Measurements from ENCODE around the gene DYNC1H1. TPM values are rescaled to one million over a fixed set of nuclear protein-coding genes. Genes with fewer than 3 reads are reported as not detected.
"Not testable (repeated sequence)": the region's sequence is repeated elsewhere in the genome, so short reads cannot be mapped to it uniquely, and the experiment has no call there.

The DYNC1H1 gene
- total RNA-seq, 4 donors from 2014 or later: 486 to 737 (median 718) TPM

DNA sequence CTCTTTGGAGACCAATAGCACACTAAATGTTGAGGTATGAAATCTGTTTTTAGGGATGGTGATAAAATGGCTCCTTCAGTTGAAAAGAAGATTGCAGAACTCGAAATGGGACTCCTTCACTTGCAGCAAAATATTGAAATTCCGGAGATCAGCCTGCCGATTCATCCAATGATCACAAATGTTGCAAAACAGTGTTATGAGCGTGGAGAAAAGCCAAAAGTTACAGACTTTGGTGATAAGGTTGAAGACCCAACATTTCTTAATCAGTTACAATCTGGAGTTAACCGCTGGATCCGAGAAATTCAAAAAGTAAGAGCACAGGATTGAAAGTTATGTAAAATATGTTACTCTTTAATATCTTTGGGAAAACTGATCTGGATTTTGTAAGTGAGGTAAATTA lies 15.3 kb downstream of the DYNC1H1 start:
- Histone ChIP-seq H3K4me1 (peaks cover 11 to 14% of the 10 kb centered on the region in 2 donors), H3K27ac (peak overlapping the region; percentile 75 to 88 (median 84)), H3K9me3 (no peaks in the 10 kb centered on the region), H3K4me3 (no peak overlapping the region), H3K27me3 (no peaks in the 10 kb centered on the region), H3K36me3 (peaks cover 0 to 59% of the 10 kb centered on the region in 2 donors)
- intact Hi-C loops (cut with DNase I; ENCODE audit: low total_unique reads): loop anchor here (1.0 kb wide), 1 partner anchor 7 kb away; no protein-coding TSS in a partner anchor
- ATAC-seq (no peak), DNase-seq (no peak)
- in situ Hi-C loops (cut with MboI; ENCODE audit: low sequenced_read_pairs in 4 of 4): no loop called here
- TF ChIP-seq CTCF (IDR thresholded peaks at IDR 0.05 in 4 of 5, conservative IDR thresholded peaks at IDR 0.05 in 1 of 5) (no peak), POLR2A (IDR thresholded peaks at IDR 0.05) (no peak)

GRCh38 chr14:101980251-101980650 lies 15.9 kb downstream of the DYNC1H1 start:
- Histone ChIP-seq H3K27me3 (no peaks in the 10 kb centered on the region), H3K9me3 (no peaks in the 10 kb centered on the region), H3K4me3 (no peak overlapping the region), H3K27ac (peak overlapping the region; percentile 75 to 88 (median 84)), H3K4me1 (peaks cover 11 to 14% of the 10 kb centered on the region in 2 donors), H3K36me3 (peaks cover 0 to 64% of the 10 kb centered on the region in 2 donors)
- intact Hi-C loops (cut with DNase I; ENCODE audit: low total_unique reads) (loop anchor here (1.0 kb wide), 1 partner anchor 8 kb away; no protein-coding TSS in a partner anchor), in situ Hi-C loops (cut with MboI; ENCODE audit: low sequenced_read_pairs in 4 of 4) (no loop called here)
- no peak for DNase-seq
- ATAC-seq: peak in 1 of 2 donors; percentile 24
- TF ChIP-seq CTCF (IDR thresholded peaks at IDR 0.05 in 4 of 5, conservative IDR thresholded peaks at IDR 0.05 in 1 of 5): no peak
- no peak for TF ChIP-seq POLR2A (IDR thresholded peaks at IDR 0.05)

DNA sequence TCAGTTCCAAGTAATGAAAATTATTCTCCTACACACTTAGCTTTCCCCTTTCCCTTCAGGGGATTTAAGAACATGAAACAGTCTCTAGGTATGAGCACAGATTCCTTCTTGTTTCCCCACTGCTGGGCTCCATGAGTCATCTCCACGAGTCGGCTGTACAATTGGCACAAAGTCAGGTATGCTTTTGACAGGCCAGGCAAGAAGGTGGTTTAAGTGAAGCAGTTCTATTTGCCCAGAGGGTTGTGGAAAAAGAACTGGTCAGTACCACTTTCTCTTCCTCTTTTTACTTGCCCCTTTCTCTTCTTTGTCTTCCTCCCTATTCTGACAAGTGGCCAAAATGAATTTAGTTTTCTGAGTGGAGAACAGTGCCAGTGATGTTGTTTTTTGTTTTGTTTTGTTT lies 16.3 kb downstream of the DYNC1H1 start:
- DNase-seq (peak; percentile 87 to 92), ATAC-seq (peak; percentile 100)
- intact Hi-C loops (cut with DNase I; ENCODE audit: low total_unique reads): loop anchor here (1.0 kb wide), 1 partner anchor 8 kb away; no protein-coding TSS in a partner anchor
- peak overlapping the region; percentile 75 to 88 (median 84) for H3K27ac ChIP-seq
- peaks cover 0 to 68% of the 10 kb centered on the region in 2 donors for H3K36me3 ChIP-seq
- H3K9me3 ChIP-seq: no peaks in the 10 kb centered on the region
- no peak overlapping the region for H3K4me3 ChIP-seq
- no peak for TF ChIP-seq CTCF (IDR thresholded peaks at IDR 0.05 in 4 of 5, conservative IDR thresholded peaks at IDR 0.05 in 1 of 5)
- no peak for TF ChIP-seq POLR2A (IDR thresholded peaks at IDR 0.05)
- H3K27me3 ChIP-seq: no peaks in the 10 kb centered on the region
- in situ Hi-C loops (cut with MboI; ENCODE audit: low sequenced_read_pairs in 4 of 4): no loop called here
- H3K4me1 ChIP-seq: peaks cover 11 to 14% of the 10 kb centered on the region in 2 donors

- intact Hi-C loops (cut with DNase I; ENCODE audit: low total_unique reads): no loop called here
- no peak for TF ChIP-seq POLR2A (IDR thresholded peaks at IDR 0.05)
- no peak for TF ChIP-seq CTCF (IDR thresholded peaks at IDR 0.05 in 4 of 5, conservative IDR thresholded peaks at IDR 0.05 in 1 of 5)
- no peak for DNase-seq
- Histone ChIP-seq H3K27me3 (no peaks in the 10 kb centered on the region), H3K9me3 (no peaks in the 10 kb centered on the region), H3K4me1 (peaks cover 11 to 14% of the 10 kb centered on the region in 2 donors), H3K27ac (no peak overlapping the region), H3K36me3 (peaks cover 0 to 75% of the 10 kb centered on the region in 2 donors), H3K4me3 (no peak overlapping the region)
- ATAC-seq: no peak
- in situ Hi-C loops (cut with MboI; ENCODE audit: low sequenced_read_pairs in 4 of 4): no loop called here
Measured at GRCh38 chr14:101982621-101983020, 18.2 kb downstream of the DYNC1H1 start.

DNA sequence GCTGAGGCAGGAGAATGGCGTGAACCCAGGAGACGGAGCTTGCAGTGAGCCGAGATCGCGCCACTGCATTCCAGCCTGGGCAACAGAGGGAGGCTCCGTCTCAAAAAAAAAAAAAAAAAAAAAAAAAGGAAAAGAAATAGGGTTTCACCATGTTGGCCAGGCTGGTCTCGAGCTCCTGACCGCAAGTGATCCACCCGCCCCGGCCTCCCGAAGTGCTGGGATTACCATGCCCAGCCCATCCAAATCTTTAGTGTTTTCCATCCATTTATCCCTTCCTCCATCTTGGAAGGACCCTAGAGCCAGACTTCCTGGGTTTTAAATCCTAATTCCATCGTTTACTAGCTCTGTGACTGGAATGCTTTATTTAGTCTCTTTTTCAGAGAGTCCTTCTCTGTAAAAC lies 20.5 kb downstream of the DYNC1H1 start:
- intact Hi-C loops (cut with DNase I; ENCODE audit: low total_unique reads); H3K27me3 ChIP-seq; DNase-seq; H3K9me3 ChIP-seq; H3K27ac ChIP-seq; in situ Hi-C loops (cut with MboI; ENCODE audit: low sequenced_read_pairs in 4 of 4); ATAC-seq; H3K4me3 ChIP-seq: not testable (repeated sequence)
- Histone ChIP-seq H3K4me1 (peaks cover 11 to 13% of the 10 kb centered on the region in 2 donors), H3K36me3 (peaks cover 6 to 88% of the 10 kb centered on the region in 2 donors)
